Measurements from ENCODE around the gene IFRD1.

The IFRD1 gene, protein sequence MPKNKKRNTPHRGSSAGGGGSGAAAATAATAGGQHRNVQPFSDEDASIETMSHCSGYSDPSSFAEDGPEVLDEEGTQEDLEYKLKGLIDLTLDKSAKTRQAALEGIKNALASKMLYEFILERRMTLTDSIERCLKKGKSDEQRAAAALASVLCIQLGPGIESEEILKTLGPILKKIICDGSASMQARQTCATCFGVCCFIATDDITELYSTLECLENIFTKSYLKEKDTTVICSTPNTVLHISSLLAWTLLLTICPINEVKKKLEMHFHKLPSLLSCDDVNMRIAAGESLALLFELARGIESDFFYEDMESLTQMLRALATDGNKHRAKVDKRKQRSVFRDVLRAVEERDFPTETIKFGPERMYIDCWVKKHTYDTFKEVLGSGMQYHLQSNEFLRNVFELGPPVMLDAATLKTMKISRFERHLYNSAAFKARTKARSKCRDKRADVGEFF

DNA sequence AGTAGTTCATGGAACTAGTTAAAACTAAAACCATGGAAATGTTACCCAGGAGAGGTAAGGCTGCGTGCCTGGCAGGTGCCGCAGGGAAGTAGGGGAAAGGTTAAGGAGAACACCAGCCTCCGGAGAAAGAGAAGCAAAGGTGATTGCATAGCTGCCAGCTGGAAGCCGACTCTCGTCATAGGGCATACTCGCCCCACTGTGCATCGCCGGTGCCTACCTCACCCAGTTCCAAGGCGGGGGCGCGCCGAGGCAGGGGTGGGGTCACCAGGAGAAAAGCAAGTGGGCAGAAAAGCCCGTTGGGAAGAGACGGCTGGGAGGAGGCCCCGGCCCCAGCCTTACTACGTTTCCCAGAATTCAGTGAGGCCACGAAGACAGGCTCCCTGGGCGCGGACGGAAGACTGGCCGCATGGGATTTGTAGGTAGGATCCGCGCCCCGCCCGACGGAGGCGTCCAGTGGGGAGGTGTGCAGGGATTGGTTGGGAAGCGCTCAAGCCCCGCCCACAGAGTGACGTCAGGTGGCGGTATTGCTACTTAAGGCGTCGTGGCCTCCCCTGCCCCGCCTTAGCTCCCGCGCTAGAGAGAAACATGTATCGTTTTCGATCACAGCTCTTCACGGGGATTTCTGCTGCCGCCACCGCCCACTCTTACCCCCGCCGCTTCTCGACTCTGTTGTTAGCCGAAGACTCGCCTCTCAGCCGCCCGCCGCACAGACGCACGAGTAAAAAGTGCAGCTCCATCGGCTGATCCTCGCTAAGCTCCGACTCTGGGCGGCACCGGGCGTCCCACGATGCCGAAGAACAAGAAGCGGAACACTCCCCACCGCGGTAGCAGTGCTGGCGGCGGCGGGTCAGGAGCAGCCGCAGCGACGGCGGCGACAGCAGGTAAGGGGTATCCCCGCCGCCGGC is at the start of gene IFRD1:
IFRD1 (plus strand) TSS at position 559 of the 905 bp plus-strand sequence; CDS start at position 788, 229 bp downstream.
- peak within 1 kb of the TSS; percentile 98 for H3K4me2 ChIP-seq
- H3K79me2 ChIP-seq (ENCODE audit: insufficient read depth, low read depth) = peaks cover 48% of the 10 kb centered on the region
- H3K4me1 ChIP-seq (ENCODE audit: low read depth, poor library complexity, severe bottlenecking) = peaks cover 30% of the 10 kb centered on the region
- H3K4me3 ChIP-seq (IDR thresholded peaks at IDR 0.05; ENCODE audit: insufficient read depth, low read depth, low read length) = peak within 1 kb of the TSS; percentile 32
- no peak for TF ChIP-seq CTCF (conservative IDR thresholded peaks at IDR 0.05; ENCODE audit: low read depth, low read length)
- H4K20me1 ChIP-seq (ENCODE audit: insufficient read depth) = peaks cover 26% of the 10 kb centered on the region
- H3K9ac ChIP-seq = peak within 1 kb of the TSS; percentile 99
- no peaks in the 10 kb centered on the region for H3K36me3 ChIP-seq (ENCODE audit: insufficient read depth)
- peak within 1 kb of the TSS; percentile 94 for H2AFZ ChIP-seq (ENCODE audit: low read depth)
- H3K27me3 ChIP-seq (ENCODE audit: insufficient read depth, low read depth) = no peaks in the 10 kb centered on the region
- peak within 1 kb of the TSS; percentile 96 for H3K27ac ChIP-seq

DNA sequence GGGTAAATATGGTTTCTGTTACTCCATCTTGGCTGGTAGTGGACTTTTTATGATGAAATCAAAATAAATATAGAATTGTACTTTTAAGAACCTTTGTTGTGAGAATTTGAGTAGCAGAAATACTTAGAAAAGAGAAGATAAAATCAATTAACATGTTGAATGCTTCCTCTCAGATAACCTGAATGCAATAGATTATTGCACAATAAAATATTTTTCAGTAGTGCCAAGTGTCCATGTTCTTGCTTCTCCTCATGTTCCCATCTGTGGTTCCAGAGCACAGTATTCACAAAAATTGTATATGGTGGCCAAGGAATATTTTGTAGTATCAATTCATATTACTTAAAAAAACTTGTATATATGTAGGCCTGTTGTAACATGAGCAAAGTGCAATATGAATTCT is 45.9 kb upstream of the IFRD1 start:
- Histone ChIP-seq H2AFZ (ENCODE audit: low read depth) (no peak overlapping the region), H3K36me3 (ENCODE audit: insufficient read depth) (no peaks in the 10 kb centered on the region), H3K27me3 (ENCODE audit: insufficient read depth, low read depth) (no peaks in the 10 kb centered on the region), H3K9ac (no peak overlapping the region), H3K4me1 (ENCODE audit: low read depth, poor library complexity, severe bottlenecking) (no peaks in the 10 kb centered on the region), H3K4me3 (IDR thresholded peaks at IDR 0.05; ENCODE audit: insufficient read depth, low read depth, low read length) (no peak overlapping the region), H4K20me1 (ENCODE audit: insufficient read depth) (no peaks in the 10 kb centered on the region), H3K79me2 (ENCODE audit: insufficient read depth, low read depth) (no peaks in the 10 kb centered on the region), H3K27ac (no peak overlapping the region), H3K4me2 (no peak overlapping the region)
- TF ChIP-seq CTCF (conservative IDR thresholded peaks at IDR 0.05; ENCODE audit: low read depth, low read length) = no peak

GRCh38 chr7:112405286-112405685 is 45.0 kb upstream of the IFRD1 start:
- Histone ChIP-seq H3K4me2 (no peak overlapping the region), H3K4me3 (IDR thresholded peaks at IDR 0.05; ENCODE audit: insufficient read depth, low read depth, low read length) (no peak overlapping the region), H3K27me3 (ENCODE audit: insufficient read depth, low read depth) (no peaks in the 10 kb centered on the region), H4K20me1 (ENCODE audit: insufficient read depth) (no peaks in the 10 kb centered on the region), H2AFZ (ENCODE audit: low read depth) (no peak overlapping the region), H3K9ac (no peak overlapping the region), H3K36me3 (ENCODE audit: insufficient read depth) (no peaks in the 10 kb centered on the region), H3K27ac (no peak overlapping the region), H3K79me2 (ENCODE audit: insufficient read depth, low read depth) (no peaks in the 10 kb centered on the region), H3K4me1 (ENCODE audit: low read depth, poor library complexity, severe bottlenecking) (no peaks in the 10 kb centered on the region)
- TF ChIP-seq CTCF (conservative IDR thresholded peaks at IDR 0.05; ENCODE audit: low read depth, low read length) = no peak

GRCh38 chr7:112407261-112407660 is 43.0 kb upstream of the IFRD1 start:
- TF ChIP-seq CTCF (conservative IDR thresholded peaks at IDR 0.05; ENCODE audit: low read depth, low read length) = no peak
- Histone ChIP-seq H3K9ac (no peak overlapping the region), H2AFZ (ENCODE audit: low read depth) (no peak overlapping the region)

More at GRCh38 chr7:112407261-112407660, 43.0 kb upstream of the IFRD1 start:
- Histone ChIP-seq H3K4me2 (no peak overlapping the region), H3K79me2 (ENCODE audit: insufficient read depth, low read depth) (no peaks in the 10 kb centered on the region), H3K27me3 (ENCODE audit: insufficient read depth, low read depth) (no peaks in the 10 kb centered on the region), H3K36me3 (ENCODE audit: insufficient read depth) (no peaks in the 10 kb centered on the region), H3K4me3 (IDR thresholded peaks at IDR 0.05; ENCODE audit: insufficient read depth, low read depth, low read length) (no peak overlapping the region), H3K27ac (no peak overlapping the region), H4K20me1 (ENCODE audit: insufficient read depth) (no peaks in the 10 kb centered on the region), H3K4me1 (ENCODE audit: low read depth, poor library complexity, severe bottlenecking) (no peaks in the 10 kb centered on the region)
